Neural progenitor cell (in vitro differentiated cells): Measurements from ENCODE around the gene FAIM2.

Experiments
- EZH2 ChIP-seq: fragments of 200-600 bp; sonication (generic); IDR thresholded peaks from 2 replicates; pipeline ENCODE4 v1.6.1; 2017; ENCODE audit warnings: antibody characterized with exemption, mild to moderate bottlenecking, moderate library complexity
- EZH2phosphoT487 ChIP-seq: fragments of 200-600 bp; sonication (generic); IDR thresholded peaks from 2 replicates; pipeline ENCODE4 v1.6.1; 2017; ENCODE audit warnings: antibody characterized with exemption
- TF ChIP-seq, protein P1 (sequence below): fragments of 200-600 bp; sonication (generic); IDR thresholded peaks from 2 replicates; pipeline ENCODE4 v1.5.1; 2017; ENCODE audit warnings: antibody characterized with exemption, mild to moderate bottlenecking

DNA sequence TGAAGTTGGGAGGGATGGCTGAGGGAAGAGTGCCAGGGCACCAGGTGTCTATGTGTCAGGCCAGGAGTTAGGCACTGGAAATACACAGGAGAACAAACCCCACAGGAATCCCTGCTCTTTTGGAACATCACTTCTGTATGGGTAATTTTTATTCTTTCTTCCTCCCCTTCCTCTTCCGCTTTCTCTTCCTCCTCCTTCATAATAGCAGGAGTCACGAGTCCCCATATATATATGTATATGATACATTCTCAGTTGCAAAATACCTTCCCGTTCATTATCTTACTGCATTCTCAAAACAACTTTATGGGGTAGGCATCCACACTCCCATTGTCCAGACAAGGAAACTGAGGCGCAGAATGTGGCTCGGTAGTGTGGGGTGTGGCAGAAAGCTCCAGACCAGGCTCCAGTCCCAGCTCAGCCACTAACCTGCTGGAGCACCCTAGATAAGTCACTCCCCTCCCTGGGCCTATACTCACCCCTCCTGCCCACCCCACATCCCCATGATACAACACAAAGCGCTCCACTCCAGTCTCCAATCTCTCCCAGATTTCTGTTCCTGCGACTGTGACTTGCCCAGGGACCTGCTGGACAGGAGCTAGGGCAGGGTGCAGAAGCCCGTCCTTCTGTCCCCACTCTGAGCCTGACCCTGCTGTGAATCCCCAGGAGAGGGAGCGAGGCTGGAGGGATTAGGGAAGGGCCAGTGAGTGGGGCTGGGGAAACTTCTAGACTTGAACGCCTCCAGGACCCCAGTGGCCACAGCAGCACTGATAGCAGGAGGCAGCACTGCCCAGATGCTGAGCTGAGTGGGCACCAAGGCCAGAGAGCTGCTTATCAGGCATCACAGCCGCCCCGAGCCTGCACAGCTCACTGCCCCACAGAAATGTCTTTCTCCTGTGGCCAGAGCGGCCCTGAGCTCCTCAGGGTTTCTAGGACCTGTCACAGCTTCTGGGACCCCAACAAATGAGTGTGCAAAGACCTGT lies 45.5 kb upstream of the FAIM2 start:
- TF ChIP-seq, protein P1, sequence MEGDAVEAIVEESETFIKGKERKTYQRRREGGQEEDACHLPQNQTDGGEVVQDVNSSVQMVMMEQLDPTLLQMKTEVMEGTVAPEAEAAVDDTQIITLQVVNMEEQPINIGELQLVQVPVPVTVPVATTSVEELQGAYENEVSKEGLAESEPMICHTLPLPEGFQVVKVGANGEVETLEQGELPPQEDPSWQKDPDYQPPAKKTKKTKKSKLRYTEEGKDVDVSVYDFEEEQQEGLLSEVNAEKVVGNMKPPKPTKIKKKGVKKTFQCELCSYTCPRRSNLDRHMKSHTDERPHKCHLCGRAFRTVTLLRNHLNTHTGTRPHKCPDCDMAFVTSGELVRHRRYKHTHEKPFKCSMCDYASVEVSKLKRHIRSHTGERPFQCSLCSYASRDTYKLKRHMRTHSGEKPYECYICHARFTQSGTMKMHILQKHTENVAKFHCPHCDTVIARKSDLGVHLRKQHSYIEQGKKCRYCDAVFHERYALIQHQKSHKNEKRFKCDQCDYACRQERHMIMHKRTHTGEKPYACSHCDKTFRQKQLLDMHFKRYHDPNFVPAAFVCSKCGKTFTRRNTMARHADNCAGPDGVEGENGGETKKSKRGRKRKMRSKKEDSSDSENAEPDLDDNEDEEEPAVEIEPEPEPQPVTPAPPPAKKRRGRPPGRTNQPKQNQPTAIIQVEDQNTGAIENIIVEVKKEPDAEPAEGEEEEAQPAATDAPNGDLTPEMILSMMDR = no peak
- TF ChIP-seq EZH2 (no peak), EZH2phosphoT487 (no peak)
